Hepatocyte (in vitro differentiated cells): Measurements from ENCODE around the gene PSD2. TPM values are rescaled to one million over a fixed set of nuclear protein-coding genes. Genes with fewer than 3 reads are reported as not detected.

Source experiments
- DNase-seq: peaks from one replicate; pipeline ENCODE4 v3.0.0-alpha.2; 2016; ENCODE audit warnings: low spot score
- H2AFZ ChIP-seq: fragments of 200-600 bp; sonication (generic); 2 replicates; pipeline ENCODE4 v1.6.0; 2016; ENCODE audit warnings: antibody characterized with exemption, mild to moderate bottlenecking
- H3K27ac ChIP-seq: fragments of 200-600 bp; sonication (generic); 2 replicates; pipeline ENCODE4 v1.5.1; 2016; ENCODE audit warnings: mild to moderate bottlenecking
- H3K27me3 ChIP-seq: fragments of 200-600 bp; sonication (generic); 2 replicates; pipeline ENCODE4 v1.6.1; 2016
- H3K36me3 ChIP-seq: fragments of 200-600 bp; sonication (generic); replicated peaks from 2 replicates; pipeline ENCODE4 v1.5.1; 2016; ENCODE audit warnings: low read depth; ENCODE audit not compliant: insufficient read depth
- H3K4me1 ChIP-seq: fragments of 200-600 bp; sonication (generic); 2 replicates; pipeline ENCODE4 v1.5.1; 2016; ENCODE audit warnings: mild to moderate bottlenecking, moderate library complexity; ENCODE audit not compliant: insufficient read depth
- H3K4me2 ChIP-seq: fragments of 200-600 bp; sonication (generic); 2 replicates; pipeline ENCODE4 v1.6.0; 2016
- H3K4me3 ChIP-seq: fragments of 200-600 bp; sonication (generic); 2 replicates; pipeline ENCODE4 v1.5.1; 2016; ENCODE audit warnings: mild to moderate bottlenecking
- H3K79me2 ChIP-seq: fragments of 200-600 bp; sonication (generic); 2 replicates; pipeline ENCODE4 v1.6.0; 2017; ENCODE audit warnings: mild to moderate bottlenecking
- H3K9me2 ChIP-seq: fragments of 200-600 bp; sonication (generic); replicated peaks from 2 replicates; pipeline ENCODE4 v1.6.0; 2017; ENCODE audit warnings: mild to moderate bottlenecking; ENCODE audit not compliant: insufficient read depth
- H3K9me3 ChIP-seq: fragments of 200-600 bp; sonication (generic); 2 replicates; pipeline ENCODE4 v1.5.1; 2016; ENCODE audit warnings: low read depth, mild to moderate bottlenecking
- H4K20me1 ChIP-seq: fragments of 200-600 bp; sonication (generic); 2 replicates; pipeline ENCODE4 v1.6.0; 2016; ENCODE audit warnings: mild to moderate bottlenecking; ENCODE audit not compliant: insufficient read depth, poor library complexity, severe bottlenecking
- CTCF ChIP-seq: fragments of 200-600 bp; sonication (generic); IDR thresholded peaks from 2 replicates; pipeline ENCODE4 v1.5.1; 2016; ENCODE audit warnings: antibody characterized with exemption, mild to moderate bottlenecking; ENCODE audit not compliant: poor library complexity
- EZH2 ChIP-seq: fragments of 200-600 bp; sonication (generic); IDR thresholded peaks from 2 replicates; pipeline ENCODE4 v1.6.1; 2016; ENCODE audit warnings: antibody characterized with exemption, mild to moderate bottlenecking, borderline replicate concordance
- EZH2phosphoT487 ChIP-seq: fragments of 200-600 bp; sonication (generic); IDR thresholded peaks from one replicate; pipeline ENCODE4 v1.6.1; 2018; ENCODE audit warnings: antibody characterized with exemption, mild to moderate bottlenecking, low read depth, moderate library complexity; ENCODE audit not compliant: unreplicated experiment, severe bottlenecking
- WGBS: methylation state at CpG from one replicate; pipeline ENCODE4 v1.1.6; 2016; ENCODE audit warnings: low lambda C conversion rate; ENCODE audit errors: missing lambda C conversion rate; 5-methylcytosine and 5-hydroxymethylcytosine counted together
- polyA plus RNA-seq: library from polyadenylated mRNA; unstranded; fragments of >200 nt; fragmentation: Nextera tagmentation; extraction: Ambion mirVana; gene quantifications from 2 replicates; pipeline ENCODE4 v1.2.1, GENCODE V29; 2016
- total RNA-seq: library from RNA; depleted of rRNA; stranded (reverse); fragments of >200 nt; gene quantifications from 2 replicates; pipeline ENCODE4 v1.2.3, GENCODE V29; 2014

The PSD2 gene
- total and polyA plus RNA-seq, 2 experiments from 2014 or later = not detected

- no peaks in the 10 kb centered on the region for H3K9me3 ChIP-seq
- H3K27me3 ChIP-seq = no peaks in the 10 kb centered on the region
- H3K4me1 ChIP-seq = no peaks in the 10 kb centered on the region
- no peaks in the 10 kb centered on the region for H3K9me2 ChIP-seq
- WGBS = 83% methylated on average over 12 of the region's 12 CpGs
- no peak overlapping the region for H3K27ac ChIP-seq
- no peak overlapping the region for H2AFZ ChIP-seq
- H4K20me1 ChIP-seq = no peaks in the 10 kb centered on the region
- no peak overlapping the region for H3K4me2 ChIP-seq
- H3K36me3 ChIP-seq = no peaks in the 10 kb centered on the region
- no peak overlapping the region for H3K4me3 ChIP-seq
- no peak for TF ChIP-seq CTCF
- TF ChIP-seq EZH2 = no peak
- TF ChIP-seq EZH2phosphoT487 = no peak
- no peaks in the 10 kb centered on the region for H3K79me2 ChIP-seq
- DNase-seq = no peak
Observed at GRCh38 chr5:139864716-139865483, 69.3 kb downstream of the PSD2 start.

GRCh38 chr5:139867109-139867508 lies 71.5 kb downstream of the PSD2 start:
- no peaks in the 10 kb centered on the region for H3K9me3 ChIP-seq
- no peak overlapping the region for H3K4me2 ChIP-seq
- H3K4me3 ChIP-seq = no peak overlapping the region
- H3K79me2 ChIP-seq = no peaks in the 10 kb centered on the region
- H3K36me3 ChIP-seq = no peaks in the 10 kb centered on the region
- no peaks in the 10 kb centered on the region for H3K9me2 ChIP-seq
- WGBS = 61% methylated on average over 2 of the region's 2 CpGs
- TF ChIP-seq EZH2phosphoT487 (no peak), CTCF (no peak), EZH2 (no peak)
- no peaks in the 10 kb centered on the region for H3K4me1 ChIP-seq
- no peaks in the 10 kb centered on the region for H4K20me1 ChIP-seq
- H3K27me3 ChIP-seq = no peaks in the 10 kb centered on the region
- H3K27ac ChIP-seq = no peak overlapping the region
- no peak overlapping the region for H2AFZ ChIP-seq
- DNase-seq = no peak

GRCh38 chr5:139867581-139867980 lies 72.0 kb downstream of the PSD2 start:
- no peak overlapping the region for H3K27ac ChIP-seq
- H4K20me1 ChIP-seq = no peaks in the 10 kb centered on the region
- H3K36me3 ChIP-seq = no peaks in the 10 kb centered on the region
- no peak overlapping the region for H3K4me3 ChIP-seq
- no peak for DNase-seq
- no peaks in the 10 kb centered on the region for H3K79me2 ChIP-seq
- no peak overlapping the region for H2AFZ ChIP-seq
- TF ChIP-seq EZH2 (no peak), EZH2phosphoT487 (no peak), CTCF (no peak)
- no peaks in the 10 kb centered on the region for H3K9me3 ChIP-seq
- H3K4me1 ChIP-seq = no peaks in the 10 kb centered on the region
- no peaks in the 10 kb centered on the region for H3K9me2 ChIP-seq
- peaks cover under 1% of the 10 kb centered on the region for H3K27me3 ChIP-seq
- no peak overlapping the region for H3K4me2 ChIP-seq
